Coronary artery (tissue), 2 donors: ENCODE measurements around the gene JAZF1.

Experiments used
- DNase-seq: peaks from one replicate; pipeline ENCODE4 v3.0.0-alpha.2; 2017; ENCODE audit warnings: low spot score
- H3K27ac ChIP-seq, 2 donors: fragments of 200-600 bp; sonication (generic); one replicate each; pipeline ENCODE4 v1.5.1; 2016 to 2019
- H3K4me3 ChIP-seq: fragments of 200-600 bp; sonication (generic); 2 replicates; pipeline ENCODE4 v1.5.1; 2016; ENCODE audit warnings: mild to moderate bottlenecking, moderate library complexity
- CTCF ChIP-seq: fragments of 200-600 bp; sonication (generic); IDR thresholded peaks from one replicate; pipeline ENCODE4 v1.5.1; 2019; ENCODE audit warnings: antibody characterized with exemption

Gene JAZF1

GRCh38 chr7:28064437-28064836 is 116.2 kb downstream of the JAZF1 start:
- Histone ChIP-seq H3K27ac (no peak overlapping the region), H3K4me3 (no peak overlapping the region)
- DNase-seq: no peak
- TF ChIP-seq CTCF: no peak

- H3K27ac ChIP-seq: no peak overlapping the region
- no peak for DNase-seq
- no peak for TF ChIP-seq CTCF
- no peak overlapping the region for H3K4me3 ChIP-seq
These were observed 118.2 kb downstream of the JAZF1 start for GRCh38 chr7:28062197-28062991.

GRCh38 chr7:28061824-28062196 is 118.8 kb downstream of the JAZF1 start:
- H3K4me3 ChIP-seq: no peak overlapping the region
- H3K27ac ChIP-seq: no peak overlapping the region
- no peak for DNase-seq
- no peak for TF ChIP-seq CTCF

- H3K4me3 ChIP-seq: no peak overlapping the region
- H3K27ac ChIP-seq: no peak overlapping the region
- TF ChIP-seq CTCF: no peak
- no peak for DNase-seq
These were observed 120.1 kb downstream of the JAZF1 start for GRCh38 chr7:28060371-28060950.

- Histone ChIP-seq H3K4me3 (no peak overlapping the region), H3K27ac (no peak overlapping the region)
- no peak for TF ChIP-seq CTCF
- no peak for DNase-seq
These were observed 125.4 kb downstream of the JAZF1 start for GRCh38 chr7:28055161-28055544.

GRCh38 chr7:28054531-28055160 is 125.9 kb downstream of the JAZF1 start:
- DNase-seq: no peak
- no peak overlapping the region for H3K27ac ChIP-seq
- H3K4me3 ChIP-seq: no peak overlapping the region
- TF ChIP-seq CTCF: no peak

- no peak overlapping the region for H3K27ac ChIP-seq
- H3K4me3 ChIP-seq: no peak overlapping the region
- DNase-seq: no peak
- TF ChIP-seq CTCF: no peak
These were observed 127.7 kb downstream of the JAZF1 start for GRCh38 chr7:28052933-28053332.
